ENCODE data around the gene IFNL4. TPM values are rescaled to one million over a fixed set of nuclear protein-coding genes. Genes with fewer than 3 reads are reported as not detected.
"Not testable (repeated sequence)": the region's sequence is repeated elsewhere in the genome, so short reads cannot be mapped to it uniquely, and the experiment has no call there.

Gene IFNL4
- total RNA-seq (2014; rRNA removed; shearing (Covaris generic)), result not detected in 2 replicates

DNA sequence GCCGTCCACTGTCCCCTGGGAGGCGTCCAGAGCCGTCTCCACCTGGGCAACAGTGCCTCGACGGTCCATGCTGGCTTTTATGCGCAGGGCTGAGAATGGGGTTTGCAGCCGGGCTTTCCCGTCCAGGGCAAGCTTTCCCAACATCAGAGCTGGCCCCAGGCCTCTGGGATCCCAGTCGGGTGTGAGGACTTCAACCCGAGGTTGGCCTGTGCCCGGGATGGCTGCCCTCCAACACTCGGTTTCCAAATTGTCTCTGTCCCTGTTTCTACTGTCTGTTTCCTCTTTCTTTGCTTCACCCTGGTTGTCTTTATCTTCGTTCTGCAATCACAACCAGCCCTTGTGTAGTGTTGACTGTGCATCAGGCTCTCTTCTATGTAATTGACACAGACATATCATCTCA is at the start of gene IFNL4:
Gene IFNL4, minus strand, starts transcription at position 51 of the 400 bp plus-strand sequence.
- DNase-seq (ENCODE audit: low spot score), result no peak

DNA sequence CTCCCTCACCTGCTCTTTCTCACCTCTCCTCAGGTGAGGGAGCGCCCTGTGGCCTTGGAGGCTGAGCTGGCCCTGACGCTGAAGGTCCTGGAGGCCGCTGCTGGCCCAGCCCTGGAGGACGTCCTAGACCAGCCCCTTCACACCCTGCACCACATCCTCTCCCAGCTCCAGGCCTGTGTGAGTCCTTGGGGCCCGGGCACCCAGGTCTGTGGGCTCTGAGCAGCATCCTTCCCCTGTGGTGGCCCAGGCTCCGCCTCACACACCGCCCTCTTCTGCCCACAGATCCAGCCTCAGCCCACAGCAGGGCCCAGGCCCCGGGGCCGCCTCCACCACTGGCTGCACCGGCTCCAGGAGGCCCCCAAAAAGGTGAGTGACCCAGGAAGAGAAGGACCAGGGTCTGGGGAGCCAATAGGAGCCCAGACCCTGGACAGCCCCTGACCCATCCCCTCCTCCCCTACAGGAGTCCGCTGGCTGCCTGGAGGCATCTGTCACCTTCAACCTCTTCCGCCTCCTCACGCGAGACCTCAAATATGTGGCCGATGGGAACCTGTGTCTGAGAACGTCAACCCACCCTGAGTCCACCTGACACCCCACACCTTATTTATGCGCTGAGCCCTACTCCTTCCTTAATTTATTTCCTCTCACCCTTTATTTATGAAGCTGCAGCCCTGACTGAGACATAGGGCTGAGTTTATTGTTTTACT is 49.4 kb upstream of the IFNL4 start:
- DNase-seq (ENCODE audit: low spot score), result no peak

DNA sequence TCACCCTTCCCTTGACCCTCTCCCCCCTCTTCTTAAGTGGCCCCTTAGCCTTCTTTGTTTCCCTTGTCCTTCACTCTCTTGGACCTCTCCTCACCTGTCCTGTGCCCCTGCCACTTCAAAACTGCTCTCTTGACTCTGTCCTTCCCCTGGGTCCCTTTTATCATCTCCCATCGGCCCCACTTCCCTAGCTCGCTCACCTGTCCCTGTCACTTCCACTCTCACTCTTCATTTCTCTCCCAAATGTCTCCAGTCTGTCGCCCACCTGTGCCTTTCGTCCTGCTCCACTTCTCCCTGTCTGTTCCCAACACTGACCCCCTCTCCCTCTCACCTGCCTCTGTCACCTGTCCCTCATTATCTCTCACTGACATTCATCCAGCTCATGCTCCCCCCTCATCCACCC is 48.2 kb upstream of the IFNL4 start:
- no peak for DNase-seq (ENCODE audit: low spot score)

DNA sequence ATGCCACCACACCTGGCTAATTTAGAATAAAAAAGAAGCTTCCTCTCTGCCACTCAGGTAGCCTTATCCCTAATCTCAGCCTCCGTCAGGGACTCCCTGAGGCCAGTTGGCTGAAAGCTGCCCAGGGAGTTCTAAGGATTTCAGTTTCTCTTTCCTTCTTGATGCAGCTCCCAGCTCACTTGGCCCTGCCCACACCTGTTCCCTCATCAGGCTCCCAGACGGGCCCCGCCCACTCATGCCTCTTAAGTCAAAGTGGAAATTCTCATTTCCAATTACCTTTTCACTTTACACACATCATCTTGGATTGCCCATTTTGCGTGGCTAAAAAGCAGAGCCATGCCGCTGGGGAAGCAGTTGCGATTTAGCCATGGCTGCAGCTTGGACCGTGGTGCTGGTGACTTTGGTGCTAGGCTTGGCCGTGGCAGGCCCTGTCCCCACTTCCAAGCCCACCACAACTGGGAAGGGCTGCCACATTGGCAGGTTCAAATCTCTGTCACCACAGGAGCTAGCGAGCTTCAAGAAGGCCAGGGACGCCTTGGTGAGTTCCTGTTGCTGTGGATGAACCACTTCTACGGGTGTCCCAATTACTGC is 47.5 kb upstream of the IFNL4 start, which contains the start of gene IFNL1:
Gene IFNL1, plus strand, starts transcription at position 353 of the 591 bp plus-strand sequence. Its CDS starts 15 bp downstream, at position 368.
- peak; percentile 28 for DNase-seq (ENCODE audit: low spot score)

DNA sequence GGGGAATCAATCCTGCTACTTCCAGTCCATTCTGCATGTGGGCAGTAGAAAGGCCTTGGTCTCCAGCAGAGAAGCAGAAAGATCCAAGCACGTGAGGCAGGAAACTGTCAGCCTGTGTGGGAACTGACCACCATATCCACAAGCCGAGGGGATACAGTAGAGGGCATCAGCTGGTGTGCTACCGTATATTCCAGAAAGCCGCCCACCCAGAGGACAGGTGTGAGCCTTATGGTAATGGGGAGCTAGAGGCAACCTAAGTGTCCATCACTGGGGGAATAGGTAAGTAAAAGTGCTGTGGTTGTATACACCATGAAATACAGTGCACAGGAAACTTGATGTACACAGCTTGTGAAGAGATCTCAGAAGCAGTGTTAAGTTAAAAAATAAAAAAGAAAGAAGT is 44.7 kb upstream of the IFNL4 start:
- no peak for DNase-seq (ENCODE audit: low spot score)

DNA sequence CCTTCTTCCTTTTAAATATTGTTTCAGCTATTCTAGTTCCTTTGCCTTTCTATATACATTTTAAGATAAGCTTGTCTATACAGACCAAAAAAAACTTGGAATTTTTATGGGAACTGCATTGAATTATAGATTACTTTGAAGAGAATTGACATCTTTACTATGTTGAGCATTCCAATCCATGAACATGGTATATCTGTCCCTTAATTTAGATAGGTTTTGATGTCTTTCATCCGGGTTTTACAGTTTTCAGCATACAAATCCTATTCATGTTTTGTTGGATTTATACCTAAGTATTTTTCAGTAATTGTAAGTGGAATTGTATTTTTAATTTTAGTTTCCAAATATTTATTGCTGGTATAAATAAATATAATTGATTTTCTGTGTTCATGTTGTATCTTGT is 35.4 kb upstream of the IFNL4 start:
- no peak for DNase-seq (ENCODE audit: low spot score)

DNA sequence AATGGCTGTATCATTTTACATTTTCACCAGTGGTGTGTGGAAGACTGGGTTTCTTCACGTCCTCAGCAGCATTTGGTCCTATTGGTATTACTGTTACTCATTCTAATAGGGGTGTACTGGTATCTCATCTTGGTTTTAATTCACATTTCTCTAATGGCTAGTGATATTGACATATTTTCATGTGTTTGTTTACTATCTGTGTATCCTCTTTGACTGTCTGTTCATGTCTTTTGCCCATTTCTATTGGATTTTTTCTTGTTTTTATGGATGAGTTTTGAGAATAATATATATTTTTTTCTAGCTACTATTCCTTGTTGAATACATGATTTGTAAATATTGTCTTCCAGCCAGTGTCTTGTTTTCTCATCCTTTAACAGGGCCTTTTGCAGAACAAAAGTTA is 33.4 kb upstream of the IFNL4 start:
- DNase-seq (ENCODE audit: low spot score), result no peak

DNA sequence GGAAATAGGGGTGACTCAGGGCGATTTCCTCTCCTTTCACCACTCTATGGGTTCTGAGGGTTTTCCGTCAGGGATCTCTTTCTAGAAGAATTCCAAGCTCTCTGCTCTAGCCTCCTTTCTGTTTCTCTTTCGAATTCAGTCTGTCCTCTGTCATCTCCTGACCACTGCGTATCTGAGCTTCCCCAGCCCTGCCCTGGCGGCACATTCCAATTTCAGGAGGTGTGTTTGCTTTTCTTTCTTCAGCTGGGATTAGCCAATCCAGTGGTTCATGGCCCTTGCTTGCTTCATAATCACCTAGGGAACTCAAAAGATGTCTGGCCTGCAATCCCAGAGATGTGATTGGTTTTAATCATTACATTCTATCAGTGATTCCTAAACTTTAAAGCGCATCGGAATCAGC is 28.9 kb upstream of the IFNL4 start:
- DNase-seq (ENCODE audit: low spot score), result peak; percentile 56

DNA sequence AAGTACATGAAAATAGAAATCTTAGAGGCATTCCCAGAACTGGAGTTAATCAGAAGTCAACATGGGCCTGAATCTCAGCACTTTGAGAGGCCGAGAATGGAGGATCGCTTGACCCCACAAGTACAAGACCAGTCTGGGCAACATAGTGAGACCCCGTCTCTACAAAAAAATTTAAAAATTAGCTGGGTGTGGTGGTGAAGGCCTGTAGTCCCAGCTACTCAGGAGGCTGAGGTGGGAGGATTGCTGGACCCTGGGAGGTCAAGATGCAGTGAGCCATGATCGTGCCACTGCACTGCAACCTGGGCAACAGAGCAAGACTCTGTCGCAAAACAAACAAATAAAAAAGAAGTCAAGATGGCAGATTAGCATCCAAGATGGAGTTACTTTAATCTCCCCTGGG is 28.1 kb upstream of the IFNL4 start:
- no peak for DNase-seq (ENCODE audit: low spot score)

DNA sequence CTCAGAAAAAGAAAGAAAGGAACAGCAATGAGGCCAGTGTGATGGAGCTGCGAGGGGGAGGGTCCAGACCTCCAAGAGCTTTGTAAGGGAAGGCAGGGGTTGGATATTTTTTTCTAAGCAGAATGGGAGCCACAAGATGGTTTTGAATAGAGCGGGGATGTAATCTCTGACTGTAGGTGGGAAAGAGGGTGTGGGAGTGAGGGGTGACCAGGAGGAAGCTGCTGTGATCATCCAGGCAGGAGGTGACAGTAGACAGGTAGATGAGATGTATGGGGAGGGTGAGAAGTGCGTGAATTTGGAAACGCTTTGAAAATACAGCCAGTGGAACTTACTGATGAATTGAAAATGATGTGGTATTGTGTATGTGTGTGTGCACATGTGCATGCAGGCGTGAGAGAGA is 26.9 kb upstream of the IFNL4 start:
- DNase-seq (ENCODE audit: low spot score), result no peak

DNA sequence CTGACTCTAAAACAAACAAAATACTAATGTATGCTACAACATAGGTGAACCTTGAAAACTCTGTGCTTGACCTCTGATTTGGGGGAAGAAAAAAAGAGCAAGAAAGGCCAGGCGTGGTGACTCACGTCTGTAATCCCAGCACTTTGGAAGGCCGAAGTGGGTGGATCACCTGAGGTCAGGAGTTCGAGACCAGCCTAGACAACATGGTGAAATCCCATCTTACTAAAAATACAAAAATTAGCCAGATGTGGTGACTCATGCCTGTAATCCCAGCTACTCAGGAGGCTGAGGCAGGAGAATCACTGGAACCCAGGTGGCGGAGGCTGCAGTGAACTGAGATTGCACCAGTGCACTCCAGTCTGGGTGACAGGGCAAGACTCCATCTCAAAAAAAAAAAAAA is 25.2 kb upstream of the IFNL4 start:
- DNase-seq (ENCODE audit: low spot score), result not testable (repeated sequence)

DNA sequence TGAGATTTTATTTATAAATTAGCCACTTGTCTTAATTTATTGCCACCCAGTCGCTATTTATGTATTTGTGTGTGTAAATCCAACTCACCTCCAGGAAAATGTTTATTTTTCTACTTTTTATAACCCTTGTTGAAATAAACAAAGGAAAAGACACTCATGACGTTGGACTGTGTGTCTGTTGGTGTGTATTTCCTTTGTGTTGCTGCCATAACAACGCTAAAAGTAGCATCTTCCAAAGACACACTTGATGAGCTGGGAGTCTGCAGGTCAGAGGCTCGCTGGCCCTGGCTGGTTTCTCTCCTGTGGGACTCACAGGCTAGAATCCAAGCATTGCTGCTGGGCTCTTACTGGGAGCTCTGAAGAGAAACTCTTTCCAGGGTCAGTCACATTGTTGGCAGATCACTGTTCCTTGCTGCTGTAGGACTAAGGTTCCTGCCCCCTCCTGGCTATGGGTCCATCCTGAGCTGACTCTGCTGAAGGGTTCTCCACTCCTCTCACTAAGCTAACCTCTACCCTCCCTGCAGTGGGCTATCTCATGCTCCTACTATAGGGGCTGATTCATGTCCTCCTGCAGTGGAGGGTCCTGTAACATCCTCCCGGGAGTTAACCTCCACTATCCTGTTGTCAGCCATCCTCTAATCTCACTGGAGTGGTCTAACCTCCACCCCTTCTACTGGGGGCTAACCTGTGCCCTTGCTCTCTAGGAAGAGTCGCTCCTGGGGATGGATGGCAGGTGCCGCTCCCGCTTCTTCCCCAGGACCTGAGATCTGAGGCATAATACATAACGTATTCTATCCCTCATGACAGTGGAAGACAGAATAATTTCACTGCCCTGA is 21.6 kb upstream of the IFNL4 start:
- no peak for DNase-seq (ENCODE audit: low spot score)

DNA sequence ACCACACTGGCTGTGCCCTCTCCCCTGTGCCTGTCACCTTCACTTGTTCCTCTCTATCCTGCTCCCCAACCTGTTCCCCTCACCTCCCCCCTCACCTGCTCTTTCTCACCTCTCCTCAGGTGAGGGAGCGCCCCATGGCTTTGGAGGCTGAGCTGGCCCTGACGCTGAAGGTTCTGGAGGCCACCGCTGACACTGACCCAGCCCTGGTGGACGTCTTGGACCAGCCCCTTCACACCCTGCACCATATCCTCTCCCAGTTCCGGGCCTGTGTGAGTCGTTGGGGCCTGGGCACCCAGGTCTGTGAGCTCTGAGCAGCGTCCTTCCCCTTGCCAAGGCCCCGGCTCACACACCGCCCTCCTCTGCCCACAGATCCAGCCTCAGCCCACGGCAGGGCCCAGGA is 20.7 kb upstream of the IFNL4 start:
- DNase-seq (ENCODE audit: low spot score), result not testable (repeated sequence)

DNA sequence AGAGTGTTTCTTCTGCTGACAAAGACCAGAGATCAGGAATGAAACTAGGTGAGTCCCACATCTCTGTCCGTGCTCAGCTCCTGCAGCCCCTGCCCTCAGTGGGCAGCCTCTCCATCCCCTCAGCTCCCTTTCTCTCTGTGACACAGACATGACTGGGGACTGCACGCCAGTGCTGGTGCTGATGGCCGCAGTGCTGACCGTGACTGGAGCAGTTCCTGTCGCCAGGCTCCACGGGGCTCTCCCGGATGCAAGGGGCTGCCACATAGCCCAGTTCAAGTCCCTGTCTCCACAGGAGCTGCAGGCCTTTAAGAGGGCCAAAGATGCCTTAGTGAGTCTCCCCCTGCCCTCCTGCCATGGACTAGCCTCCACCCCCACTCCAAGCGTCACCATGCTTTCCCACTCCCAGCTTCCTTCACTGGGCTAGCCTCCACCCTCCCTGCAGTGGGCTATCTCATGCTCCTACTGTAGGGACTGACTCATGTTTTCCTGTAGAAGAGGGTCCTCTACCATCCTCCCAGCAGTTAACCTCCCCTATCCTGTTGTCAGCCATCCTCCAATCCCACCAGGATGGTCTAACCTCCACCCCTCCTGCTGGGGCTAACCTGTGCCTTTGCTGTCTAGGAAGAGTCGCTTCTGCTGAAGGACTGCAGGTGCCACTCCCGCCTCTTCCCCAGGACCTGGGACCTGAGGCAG is 20.0 kb upstream of the IFNL4 start:
- not testable (repeated sequence) for DNase-seq (ENCODE audit: low spot score)

DNA sequence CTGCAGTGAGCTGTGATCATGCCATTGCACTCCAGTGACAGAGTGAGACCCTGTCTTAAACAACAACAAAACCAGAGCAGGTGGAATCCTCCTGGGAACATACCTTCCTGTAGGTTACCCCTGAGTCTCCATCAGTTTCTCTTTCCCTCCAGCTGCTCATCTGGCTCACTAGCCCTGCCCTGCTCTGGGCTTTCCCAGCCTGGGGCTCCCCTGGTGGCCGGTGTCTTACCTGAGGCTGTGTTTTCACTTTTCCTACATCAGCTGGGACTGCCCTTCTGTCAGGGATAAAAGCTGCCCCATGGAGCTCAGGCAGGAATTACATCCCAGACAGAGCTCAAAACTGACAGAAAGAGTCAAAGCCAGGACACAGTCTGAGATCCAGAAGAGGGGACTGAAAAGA is 19.4 kb upstream of the IFNL4 start, which contains the start of gene IFNL2:
Gene IFNL2, plus strand, starts transcription at position 312 of the 400 bp plus-strand sequence. CDS start 173 bp downstream, outside the sequence.
- DNase-seq (ENCODE audit: low spot score), result not testable (repeated sequence)

DNA sequence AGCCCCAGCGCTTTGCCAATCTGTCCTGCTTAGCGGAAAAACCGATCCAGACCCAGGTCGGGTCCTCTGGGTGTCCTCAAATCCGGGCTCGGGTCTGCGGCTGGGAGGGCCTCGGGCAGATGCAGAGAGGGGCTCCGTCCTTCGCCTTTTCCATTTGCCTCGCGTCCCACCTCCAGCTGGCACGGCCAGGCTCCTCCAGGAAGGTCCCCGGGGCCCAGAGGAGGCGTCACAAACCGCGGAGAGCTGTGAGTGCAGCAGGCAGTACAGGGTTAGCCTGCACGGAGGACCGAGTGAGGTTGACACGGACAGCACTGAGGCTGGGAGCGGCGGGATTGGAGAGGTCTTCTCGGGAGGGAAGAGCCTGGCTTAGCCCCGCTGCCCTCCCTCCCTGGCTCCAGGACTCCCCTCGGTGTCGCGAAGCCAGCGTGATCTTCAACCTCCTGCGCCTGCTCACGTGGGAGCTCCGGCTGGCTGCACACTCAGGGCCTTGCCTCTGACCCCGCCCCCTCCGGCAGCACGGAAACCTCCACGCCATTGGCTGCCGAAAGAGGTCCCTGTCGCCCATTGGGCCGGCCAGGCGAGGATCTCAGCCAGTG is 16.8 kb upstream of the IFNL4 start:
- DNase-seq (ENCODE audit: low spot score), result no peak

DNA sequence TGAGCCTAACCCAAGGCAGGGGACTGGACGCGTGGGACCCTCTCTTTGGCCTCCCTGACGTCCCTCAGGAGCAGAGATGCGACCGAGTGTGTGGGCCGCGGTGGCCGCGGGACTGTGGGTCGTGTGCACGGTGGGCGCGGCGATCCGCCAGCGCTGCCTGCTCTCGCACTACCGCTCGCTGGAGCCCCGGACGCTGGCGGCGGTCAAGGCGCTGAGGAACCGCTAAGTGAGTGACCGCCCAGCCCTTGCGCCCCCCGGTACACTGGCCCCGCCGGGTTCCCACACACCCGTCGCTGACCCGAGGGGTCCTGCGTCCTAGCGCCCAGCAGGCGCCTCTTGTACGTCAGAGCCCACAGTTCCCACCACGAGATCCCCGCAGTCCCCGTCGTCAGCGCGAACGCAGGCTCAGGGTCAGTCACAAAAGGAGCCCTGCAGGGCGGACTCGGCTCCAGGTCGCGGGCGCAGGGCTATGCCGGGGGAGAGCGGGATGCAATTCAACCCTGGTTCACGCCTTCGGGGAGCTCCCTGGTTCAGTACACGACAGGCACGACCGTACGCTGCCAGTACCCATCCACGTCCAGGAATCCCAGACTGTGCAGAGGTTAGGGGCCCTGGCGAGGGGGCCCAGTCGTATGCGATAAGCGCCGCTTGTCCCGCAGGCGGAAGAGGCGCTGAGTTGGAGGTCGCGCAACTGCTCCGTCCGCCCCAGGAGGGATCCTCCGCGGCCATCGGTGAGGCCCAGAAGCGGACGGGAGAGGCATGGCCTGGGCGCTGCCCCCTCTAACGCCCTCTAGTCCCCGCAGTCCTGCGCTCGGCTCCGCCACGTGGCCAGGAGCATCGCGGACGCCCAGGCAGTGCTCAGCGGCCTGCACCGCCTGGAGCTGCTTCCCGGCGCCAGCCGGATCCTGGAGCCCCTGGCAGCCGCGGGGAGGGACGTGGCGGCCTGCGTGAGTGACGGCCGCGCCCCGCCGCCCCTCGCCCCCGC is 15.9 kb upstream of the IFNL4 start:
- DNase-seq (ENCODE audit: low spot score), result no peak

DNA sequence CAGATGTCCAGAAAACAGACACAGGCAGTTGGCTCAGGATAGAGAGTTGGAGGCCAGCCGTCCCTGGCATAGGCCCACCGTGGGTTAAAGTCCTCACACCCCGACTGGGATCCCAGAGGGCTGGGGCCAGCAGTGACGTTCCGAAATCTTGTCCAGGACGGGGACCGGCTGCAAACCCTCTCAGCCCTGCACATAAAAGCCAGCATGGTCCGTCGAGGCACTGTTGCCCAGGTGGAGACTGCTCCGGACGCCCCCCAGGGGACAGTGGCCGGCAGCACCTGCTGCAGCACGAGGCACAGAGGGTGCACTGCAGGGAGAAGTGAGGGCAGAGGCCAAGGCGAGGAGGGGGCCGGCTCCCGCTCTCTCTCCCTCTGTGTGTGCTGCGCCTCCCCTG is 15.3 kb upstream of the IFNL4 start:
- DNase-seq (ENCODE audit: low spot score), result no peak

DNA sequence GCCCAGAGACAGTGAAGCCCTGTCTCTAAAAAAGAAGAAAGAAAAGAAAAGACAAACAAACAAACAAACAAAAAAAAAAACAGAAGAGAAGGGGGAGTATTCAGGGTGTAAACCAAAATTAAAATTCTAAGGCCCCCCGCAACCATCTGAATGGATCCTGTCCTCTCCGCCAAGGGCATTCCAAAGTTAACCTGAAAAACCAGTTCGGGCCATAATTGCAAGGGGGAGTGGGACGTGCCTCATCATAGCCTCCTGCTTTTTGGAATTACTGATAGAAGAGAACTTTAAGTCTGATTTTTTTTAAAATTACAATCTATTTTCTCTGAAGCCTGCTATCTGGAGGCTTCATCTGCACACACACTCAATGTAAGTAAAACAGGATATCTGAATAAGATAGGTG is 13.8 kb upstream of the IFNL4 start:
- DNase-seq (ENCODE audit: low spot score), result no peak

DNA sequence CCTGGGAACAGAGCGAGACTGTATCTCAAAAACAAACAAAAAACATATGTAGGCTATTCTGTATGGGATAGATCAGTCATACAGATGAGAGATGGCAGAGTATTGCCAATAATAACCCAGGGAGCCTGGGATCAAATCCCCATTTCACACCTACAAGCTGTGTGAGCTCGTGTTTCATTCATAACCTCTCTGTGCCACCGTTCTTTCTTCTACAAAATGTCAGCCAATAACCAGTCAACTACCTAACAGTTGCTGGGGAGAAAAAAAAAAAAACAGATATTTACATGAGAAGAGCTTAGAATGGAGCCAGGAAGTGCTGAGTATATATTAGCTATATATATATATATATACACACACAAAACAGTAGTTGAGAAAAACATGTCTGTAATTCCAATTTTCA is 13.0 kb upstream of the IFNL4 start:
- no peak for DNase-seq (ENCODE audit: low spot score)

Data from HT-29 (cell line).